ENCODE data around the gene TULP1.
"Not testable (repeated sequence)": the region's sequence is repeated elsewhere in the genome, so short reads cannot be mapped to it uniquely, and the experiment has no call there.

The TULP1 gene

GRCh38 chr6:35519313-35520015, 6.8 kb upstream of the TULP1 start:
- DNase-seq: no peak

DNA sequence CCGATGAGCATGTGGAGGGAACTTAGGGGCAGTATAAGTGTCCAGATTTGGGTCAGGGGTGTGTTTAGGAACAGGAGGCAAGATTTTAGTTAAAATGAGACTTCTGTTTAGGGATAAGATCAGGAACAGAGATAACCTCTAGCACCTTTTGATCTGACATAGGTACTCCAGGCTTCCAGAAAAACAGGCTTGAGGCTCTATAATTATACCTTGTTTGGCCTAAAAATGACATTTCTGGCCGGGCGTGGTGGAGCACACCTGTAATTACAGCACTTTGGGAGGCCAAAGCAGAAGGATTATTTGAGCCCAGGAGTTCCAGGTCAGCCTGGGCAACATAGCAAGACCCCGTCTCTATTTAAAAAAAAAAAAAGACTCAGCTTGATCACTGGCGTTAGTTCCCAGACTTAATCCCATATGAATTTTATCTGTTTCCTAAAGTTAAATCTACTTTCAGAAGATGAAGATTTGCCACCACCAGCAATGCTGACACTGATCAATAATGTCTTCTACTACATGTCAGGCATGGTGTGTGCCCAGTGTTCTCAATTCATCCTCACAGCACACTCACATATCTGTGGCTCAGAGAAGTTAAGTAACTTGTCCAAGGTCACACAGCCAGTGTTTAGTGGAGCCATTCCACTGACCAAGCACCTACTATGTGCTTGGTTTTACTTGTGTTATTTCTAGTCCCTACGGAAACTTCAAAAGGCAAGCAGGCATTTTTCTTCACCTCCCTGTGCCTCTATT, 6.0 kb upstream of the TULP1 start:
- no peak for DNase-seq

- not testable (repeated sequence) for DNase-seq
Observed at GRCh38 chr6:35517978-35518377, 5.3 kb upstream of the TULP1 start.

GRCh38 chr6:35516712-35517111, 4.0 kb upstream of the TULP1 start:
- DNase-seq: no peak

DNA sequence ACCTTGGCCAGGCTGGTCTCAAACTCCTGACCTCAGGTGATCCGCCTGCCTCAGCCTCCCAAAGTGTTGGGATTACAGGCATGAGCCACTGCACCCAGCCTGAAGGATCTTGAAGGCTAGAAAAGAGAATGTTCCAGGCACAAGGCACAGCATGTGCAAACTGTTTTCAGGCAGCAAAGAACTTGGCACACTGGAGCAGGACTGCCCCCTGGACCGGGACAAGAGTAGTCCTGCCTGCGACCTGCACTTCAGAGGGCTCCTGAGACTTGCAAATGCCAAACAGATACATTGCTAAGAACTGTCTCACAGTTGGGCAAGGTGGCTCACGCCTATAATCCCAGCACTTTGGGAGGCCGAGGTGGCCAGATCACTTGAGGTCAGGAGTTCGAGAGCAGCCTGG, 3.2 kb upstream of the TULP1 start:
- DNase-seq: not testable (repeated sequence)

DNA sequence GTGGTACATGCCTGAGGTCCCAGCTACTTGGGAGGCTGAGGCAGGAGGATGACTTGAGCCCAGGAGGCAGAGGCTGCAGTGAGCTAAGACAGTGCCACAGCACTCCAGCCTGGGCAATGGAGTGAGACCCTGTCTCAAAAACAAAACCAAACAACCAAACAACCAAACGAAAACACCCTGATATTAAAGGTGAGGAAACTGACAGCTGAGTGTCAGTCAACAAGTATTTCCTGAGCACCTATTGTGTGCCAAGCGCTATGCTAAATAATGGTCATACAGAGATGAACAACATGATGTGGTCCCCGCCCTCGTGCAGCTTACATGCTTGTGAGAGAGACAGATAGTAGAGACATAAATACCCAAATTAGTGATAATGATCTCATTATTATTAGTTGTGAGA, 1.9 kb upstream of the TULP1 start:
- no peak for DNase-seq

DNA sequence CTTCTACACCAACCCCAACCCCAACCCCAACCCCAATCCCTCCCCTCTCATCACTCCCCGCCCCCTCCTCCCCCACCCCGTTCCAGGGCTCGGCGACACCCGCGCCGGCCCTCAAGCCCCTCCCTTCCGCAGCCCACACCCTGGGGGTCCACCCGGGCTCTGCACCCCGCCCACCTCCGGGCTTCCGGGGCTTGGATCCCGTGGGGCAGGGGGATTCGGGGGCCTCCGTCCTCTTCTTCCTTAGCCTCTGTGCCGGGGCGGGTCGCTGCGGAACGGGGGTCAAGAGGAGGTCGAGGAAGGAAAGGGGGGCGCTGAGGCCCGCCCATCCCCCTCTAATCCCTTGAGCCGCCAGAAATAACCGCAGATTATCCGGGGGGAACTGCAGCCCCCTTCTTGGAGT, 690 bp downstream of the TULP1 start:
- no peak for DNase-seq

DNA sequence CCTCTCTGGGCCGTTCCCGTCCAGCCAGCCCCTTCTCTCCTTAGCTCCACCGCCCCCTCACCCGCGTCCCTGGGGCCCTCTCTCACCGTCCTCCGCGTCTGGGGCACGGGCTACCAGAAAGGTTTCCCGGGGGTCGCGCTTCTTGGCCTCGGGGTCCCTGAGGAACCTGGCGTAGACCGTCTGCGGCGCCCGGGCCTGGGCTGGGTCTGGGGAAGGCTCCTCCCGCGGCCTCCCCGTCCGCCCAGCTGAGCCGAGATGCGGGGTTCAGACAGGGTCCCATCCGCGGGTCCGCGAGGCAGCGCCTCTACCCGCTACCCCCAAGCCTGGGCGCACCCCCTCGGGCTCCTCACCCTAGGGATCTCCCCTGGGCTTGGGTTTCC, 1.1 kb downstream of the TULP1 start:
- no peak for DNase-seq

GRCh38 chr6:35510916-35511561, 1.7 kb downstream of the TULP1 start:
- no peak for DNase-seq

DNA sequence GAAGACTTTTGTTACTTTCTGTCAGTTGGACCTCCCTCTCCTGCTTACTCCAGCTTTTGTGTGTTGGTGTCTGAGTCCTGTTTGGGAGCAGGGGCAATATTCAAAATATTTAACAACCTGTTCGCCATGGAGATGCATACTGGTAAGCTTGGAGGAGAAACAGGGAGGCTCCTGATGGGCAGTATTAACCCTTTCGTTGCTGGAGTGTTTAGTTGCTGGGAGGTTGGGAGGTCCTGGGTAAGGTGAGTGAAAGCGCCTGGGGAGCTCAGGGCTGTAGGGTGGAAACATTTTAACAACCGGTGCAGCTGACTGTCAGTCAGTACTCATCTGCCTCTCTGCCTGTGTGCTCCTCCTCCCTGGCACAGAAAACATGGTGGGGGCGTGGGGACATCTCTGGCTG, 4.2 kb downstream of the TULP1 start:
- no peak for DNase-seq

GRCh38 chr6:35508027-35508426, 4.7 kb downstream of the TULP1 start:
- DNase-seq: no peak

GRCh38 chr6:35507221-35507620, 5.5 kb downstream of the TULP1 start:
- DNase-seq: no peak

DNA sequence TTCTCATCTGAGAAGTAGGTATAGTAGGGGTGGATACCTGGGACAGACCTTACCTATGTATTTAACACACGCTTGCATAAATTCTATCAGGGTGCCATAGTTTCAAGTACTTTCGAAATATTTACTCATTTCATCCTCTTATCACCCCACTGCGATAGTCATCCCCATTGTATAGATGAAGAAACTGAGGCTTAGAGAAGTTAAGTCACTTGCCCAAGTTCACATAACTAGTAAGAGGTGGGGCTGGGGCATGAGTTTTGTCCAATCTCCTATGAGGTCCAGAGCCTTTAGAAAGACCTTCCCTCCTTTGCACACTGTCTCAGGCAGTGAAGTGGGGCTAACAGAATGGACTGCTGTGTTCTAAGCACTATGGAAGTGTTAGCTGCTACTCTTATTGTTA, 6.2 kb downstream of the TULP1 start:
- no peak for DNase-seq

DNA sequence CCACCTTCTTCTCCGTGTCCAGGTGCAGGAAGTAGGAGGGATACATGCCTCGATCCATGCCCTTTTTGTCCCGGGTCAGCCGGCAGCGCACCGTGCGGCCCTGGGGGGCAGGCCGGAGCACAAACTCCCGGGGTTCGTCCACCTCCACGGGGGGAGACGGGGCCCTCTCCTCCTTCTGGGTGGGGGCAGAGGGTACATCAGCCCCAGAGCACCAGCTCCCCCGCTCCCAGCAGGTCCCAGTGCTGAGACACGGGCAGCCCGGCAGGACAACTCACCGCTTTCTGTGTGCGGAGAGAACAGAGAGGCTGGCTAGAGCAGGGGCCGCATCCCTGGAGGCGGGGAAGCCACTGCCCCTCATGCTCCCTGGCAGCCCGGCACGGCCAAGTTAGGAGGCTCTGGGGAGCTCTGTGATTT, 6.7 kb downstream of the TULP1 start:
- DNase-seq: no peak

DNA sequence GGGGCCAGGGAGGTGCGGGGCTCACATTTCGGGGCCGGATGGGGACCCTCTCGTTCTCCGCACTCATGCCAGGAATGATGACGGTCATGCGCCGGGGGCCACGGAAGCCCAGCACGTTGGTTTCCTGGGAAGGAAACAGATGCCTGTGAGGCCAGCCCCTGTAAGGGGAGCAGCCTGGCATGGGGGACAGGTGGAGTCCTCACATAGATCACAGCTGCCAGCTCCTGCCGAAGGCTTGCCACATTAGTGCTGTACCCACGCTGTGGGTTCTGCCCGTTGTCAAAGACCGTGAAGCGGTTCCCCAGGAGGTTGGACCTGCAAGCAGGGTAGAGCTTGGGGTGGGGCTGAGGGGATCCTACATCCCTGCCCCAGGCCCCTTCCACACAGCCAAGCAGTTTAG, 9.2 kb downstream of the TULP1 start:
- no peak for DNase-seq

- no peak for DNase-seq
Observed at GRCh38 chr6:35501784-35502183, 10.9 kb downstream of the TULP1 start.

- DNase-seq: no peak
Observed at GRCh38 chr6:35500782-35501181, 11.9 kb downstream of the TULP1 start.

DNA sequence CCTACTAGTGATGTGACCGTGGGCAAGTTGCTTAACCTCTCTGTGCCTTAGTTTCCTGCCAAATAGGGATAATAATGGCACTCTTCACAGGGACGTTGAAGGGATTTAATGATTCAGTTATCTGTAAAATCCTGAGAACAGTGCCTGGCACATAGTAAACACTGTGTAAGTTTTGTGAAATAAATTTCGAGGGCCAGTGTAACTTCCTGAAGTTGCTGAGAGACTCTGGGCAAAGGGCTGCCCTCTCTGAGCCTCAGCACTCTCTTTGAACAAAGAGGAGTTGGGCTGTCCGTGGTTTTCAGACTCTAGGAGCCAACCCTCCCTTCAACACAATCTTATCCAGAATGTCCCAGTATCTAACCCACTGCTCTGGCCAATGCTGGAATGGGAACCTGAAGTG, 13.3 kb downstream of the TULP1 start:
- DNase-seq: no peak

GRCh38 chr6:35498422-35499067, 14.2 kb downstream of the TULP1 start:
- DNase-seq: no peak

- no peak for DNase-seq
Observed at GRCh38 chr6:35497571-35498421, 14.9 kb downstream of the TULP1 start.

- DNase-seq: no peak
Observed at GRCh38 chr6:35496841-35497570, 15.7 kb downstream of the TULP1 start, which contains the start of gene TEAD3. TEAD3 (minus strand) TSS chr6:35497079.
